Stimulated activated CD8-positive, alpha-beta memory T cell treated with anti-CD3 and anti-CD28 coated beads, Interleukin-7, amount 100 ng/mL, for 1 hour (primary cell): Measurements from ENCODE around the gene EXOSC10.
"Not testable (repeated sequence)": the region's sequence is repeated elsewhere in the genome, so short reads cannot be mapped to it uniquely, and the experiment has no call there.

ENCODE experiments used
- DNase-seq, 2 donors: peaks; one replicate each; pipeline ENCODE4 v3.0.0-alpha.2; 2020; ENCODE audit warnings: low read depth in 2 of 2

Gene EXOSC10

DNA sequence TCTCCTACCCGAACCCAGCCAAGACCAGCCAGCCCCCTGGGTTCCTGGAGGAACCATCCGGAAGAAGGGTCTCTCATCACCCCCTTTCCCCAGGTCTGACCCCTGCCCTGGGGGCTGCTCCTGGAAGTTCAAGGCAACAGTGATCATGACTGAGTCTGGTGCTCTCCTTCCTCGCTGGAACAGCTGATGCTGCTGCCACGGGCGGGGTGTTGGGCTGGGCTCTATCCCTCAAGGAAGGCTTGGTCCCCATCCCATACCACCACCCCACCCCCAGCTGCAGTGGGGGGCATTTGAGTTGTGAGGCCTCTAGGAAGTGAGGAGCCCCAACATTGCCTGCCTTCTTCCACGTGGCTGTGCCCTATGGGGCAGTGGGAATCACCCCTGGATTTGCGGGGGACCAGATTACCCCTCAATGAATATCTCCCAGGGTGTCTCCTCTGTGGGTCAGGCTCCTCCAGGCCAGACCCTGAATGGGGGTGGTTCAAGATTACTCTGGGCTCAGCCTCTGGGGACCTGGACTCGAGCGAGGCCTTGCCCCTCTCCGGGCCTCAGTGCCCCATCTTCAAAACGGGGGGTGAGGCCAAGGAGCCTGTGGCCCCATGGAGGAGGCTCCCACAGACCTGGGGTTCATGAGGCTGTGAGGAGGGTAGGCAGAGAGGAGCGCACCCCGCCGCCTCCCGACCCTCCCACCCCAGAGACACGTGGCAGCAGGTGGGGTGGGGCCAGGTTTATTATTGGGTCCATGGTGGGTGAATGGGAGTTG lies 55.4 kb downstream of the EXOSC10 start:
- no peak for DNase-seq

GRCh38 chr1:11042995-11043874 lies 56.4 kb downstream of the EXOSC10 start:
- no peak for DNase-seq

GRCh38 chr1:11042065-11042464 lies 57.6 kb downstream of the EXOSC10 start:
- DNase-seq = no peak

DNA sequence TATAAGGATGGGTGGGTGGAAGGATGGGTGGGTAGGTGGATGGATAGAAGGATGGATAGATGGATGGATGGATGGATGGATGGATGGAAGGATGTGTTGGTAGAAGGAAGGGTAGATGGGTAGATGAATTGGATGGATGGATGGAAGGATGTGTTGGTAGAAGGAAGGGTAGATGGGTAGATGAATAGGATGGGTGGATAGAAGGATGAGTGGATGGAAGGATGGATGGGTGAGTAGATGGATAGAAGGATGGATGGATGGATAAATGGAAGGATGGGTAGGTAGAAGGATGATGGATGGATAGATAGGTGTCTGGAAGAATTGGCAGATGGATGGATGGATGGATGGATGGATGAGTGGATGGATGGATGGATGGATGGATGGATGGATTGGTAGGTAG lies 58.6 kb downstream of the EXOSC10 start:
- DNase-seq = no peak

GRCh38 chr1:11040105-11040429 lies 59.6 kb downstream of the EXOSC10 start:
- not testable (repeated sequence) for DNase-seq

DNA sequence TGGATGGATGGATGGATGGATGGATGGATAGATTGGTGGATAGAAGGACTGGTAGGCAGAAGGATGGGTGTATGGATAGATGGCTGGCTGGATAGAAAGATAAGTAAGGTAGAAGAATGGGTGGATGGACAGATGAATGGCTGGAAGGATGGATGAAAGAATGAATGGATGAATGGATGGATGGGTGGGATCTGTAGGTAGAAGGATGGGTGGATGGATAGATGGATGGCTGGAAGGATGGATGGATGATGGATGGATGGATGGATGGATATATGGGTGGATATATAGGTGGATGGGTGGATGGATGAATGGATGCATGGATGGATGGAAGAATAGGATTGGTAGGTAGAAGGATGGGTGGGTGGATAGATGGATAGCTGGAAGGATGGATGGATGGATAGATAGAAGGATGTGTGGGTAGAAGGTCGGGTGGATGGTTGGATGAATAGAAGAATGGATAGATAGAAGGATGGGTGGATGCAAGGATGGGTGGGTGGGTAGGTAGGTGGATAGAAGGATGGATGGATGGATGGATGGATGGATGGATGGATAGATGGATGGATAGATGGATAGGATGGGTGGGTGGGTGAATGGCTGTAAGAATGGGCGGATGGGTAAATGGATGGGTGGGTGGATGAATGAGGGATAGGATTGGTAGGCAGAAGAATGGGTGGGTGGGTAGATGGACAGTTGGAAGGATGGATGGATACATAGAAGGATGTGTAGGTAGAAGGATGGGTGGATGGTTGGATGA lies 60.1 kb downstream of the EXOSC10 start:
- no peak for DNase-seq

- DNase-seq = peak; percentile 74 to 86
These were observed 61.9 kb downstream of the EXOSC10 start for GRCh38 chr1:11037740-11038182.

- DNase-seq = not testable (repeated sequence)
These were observed 62.5 kb downstream of the EXOSC10 start for GRCh38 chr1:11037019-11037739.

DNA sequence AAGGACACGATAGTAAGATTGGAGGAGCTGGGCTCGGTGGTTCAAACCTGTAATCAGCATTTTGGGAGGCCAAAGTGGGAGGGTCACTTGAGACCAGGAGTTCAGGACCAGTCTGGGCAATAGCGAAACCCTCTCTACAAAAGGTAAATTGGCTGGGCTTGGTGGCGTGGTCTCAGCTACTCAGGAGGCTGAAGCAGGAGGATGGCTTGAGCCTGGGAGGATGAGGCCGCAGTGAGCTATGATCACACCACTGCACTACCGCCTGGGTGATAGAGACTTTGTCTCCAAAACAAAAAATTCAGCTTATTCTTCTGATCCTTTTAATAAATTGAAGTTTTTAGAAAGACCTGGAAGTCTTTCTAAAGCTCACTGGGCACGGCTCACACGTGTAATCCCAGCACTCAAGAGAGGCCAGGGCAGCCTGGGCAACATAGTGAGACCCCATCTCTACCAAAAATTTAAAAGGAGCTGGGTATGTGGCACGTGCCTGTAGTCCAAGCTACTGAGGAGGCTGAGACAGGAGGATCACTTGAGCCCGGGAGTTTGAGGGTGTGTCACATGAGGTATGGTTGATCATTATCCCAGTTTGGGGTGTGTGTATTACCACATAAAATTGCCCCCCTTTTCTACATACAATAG lies 67.9 kb downstream of the EXOSC10 start:
- no peak for DNase-seq

DNA sequence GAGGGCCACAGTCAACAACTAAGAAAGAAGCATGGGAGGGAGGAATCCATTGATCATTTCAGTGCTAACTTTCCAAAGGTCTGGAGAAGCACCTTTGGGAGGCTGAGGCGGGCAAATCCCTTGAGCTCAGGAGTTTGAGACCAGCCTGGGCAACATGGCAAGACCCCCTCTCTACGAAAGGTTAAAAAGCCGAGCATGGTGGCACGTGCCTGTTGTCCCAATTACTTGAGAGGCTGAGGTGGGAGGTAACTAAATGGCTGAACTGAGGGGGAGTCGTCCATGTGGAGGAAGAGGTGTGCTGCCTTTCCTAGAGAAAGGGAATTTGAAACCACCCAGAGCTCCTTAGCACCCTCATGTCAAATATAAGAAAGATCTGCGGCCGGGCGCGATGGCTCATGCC lies 68.8 kb downstream of the EXOSC10 start:
- DNase-seq = no peak

- DNase-seq = no peak
These were observed 71.7 kb downstream of the EXOSC10 start for GRCh38 chr1:11028018-11028417.

GRCh38 chr1:11027316-11027715 lies 72.4 kb downstream of the EXOSC10 start:
- DNase-seq = no peak

- no peak for DNase-seq
These were observed 72.8 kb downstream of the EXOSC10 start for GRCh38 chr1:11026903-11027302.

DNA sequence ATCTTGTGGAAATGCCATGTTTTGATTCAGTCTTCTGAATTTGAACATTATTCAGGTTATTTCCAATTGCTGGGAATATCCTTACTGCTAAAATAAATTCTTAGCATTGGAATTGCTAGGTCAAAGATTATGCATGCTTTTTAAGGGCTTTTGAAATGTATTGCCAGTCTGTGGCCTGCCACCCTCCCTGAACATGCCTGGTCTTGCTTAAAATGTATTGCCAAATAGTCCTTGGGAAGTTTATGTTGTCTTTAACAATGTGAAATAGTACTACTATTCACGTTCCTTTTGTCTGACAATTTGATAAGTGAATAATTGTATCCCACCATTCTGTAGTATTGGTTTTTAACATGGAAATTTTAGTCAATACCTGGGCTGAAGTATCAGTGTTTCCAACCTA lies 73.6 kb downstream of the EXOSC10 start:
- no peak for DNase-seq

GRCh38 chr1:11025618-11026017 lies 74.1 kb downstream of the EXOSC10 start:
- no peak for DNase-seq

DNA sequence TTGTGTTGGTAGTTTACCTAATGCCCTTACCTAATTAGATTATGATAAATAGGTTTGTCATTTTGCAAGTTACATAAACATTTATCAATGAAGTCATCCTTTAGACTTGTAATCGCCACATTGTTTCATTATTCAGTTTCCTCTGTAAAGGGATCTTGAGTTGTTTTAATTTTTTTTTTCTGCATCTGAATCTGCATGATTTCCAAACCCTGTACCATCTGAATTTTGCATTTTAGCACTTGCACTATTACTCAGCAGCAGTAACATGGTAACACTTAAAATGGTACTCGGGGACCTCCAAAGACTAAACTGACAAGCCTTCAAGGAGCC lies 74.8 kb downstream of the EXOSC10 start:
- no peak for DNase-seq

- no peak for DNase-seq
These were observed 75.4 kb downstream of the EXOSC10 start for GRCh38 chr1:11024154-11024873.

DNA sequence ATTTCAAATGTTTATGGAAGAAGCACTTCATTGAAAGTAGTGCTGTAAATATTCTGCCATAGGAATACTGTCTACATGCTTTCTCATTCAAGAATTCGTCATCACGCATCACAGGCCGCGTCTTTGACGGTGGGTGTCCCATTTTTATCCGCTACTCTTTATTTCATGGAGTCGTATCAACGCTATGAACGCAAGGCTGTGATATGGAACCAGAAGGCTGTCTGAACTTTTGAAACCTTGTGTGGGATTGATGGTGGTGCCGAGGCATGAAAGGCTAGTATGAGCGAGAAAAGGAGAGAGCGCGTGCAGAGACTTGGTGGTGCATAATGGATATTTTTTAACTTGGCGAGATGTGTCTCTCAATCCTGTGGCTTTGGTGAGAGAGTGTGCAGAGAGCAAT lies 76.5 kb downstream of the EXOSC10 start:
- DNase-seq = no peak

- DNase-seq = no peak
These were observed 79.7 kb downstream of the EXOSC10 start for GRCh38 chr1:11019971-11020370.

DNA sequence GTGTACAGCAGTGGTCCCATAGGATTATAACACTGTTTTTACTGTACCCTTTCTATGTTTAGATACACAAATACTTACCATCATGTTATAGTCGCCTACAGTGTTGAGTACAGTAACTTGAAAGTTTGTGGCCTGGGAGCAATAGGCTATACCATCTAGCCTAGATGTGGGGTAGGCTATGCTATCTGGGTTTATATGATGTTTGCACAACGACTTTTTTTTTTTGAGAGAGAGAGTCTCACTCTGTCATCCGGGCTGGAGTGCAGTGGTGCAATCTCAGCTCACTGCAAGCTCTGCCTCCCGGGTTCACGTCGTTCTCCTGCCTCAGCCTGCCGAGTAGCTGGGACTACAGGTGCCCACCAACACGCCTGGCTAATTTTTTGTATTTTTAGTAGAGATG lies 80.3 kb downstream of the EXOSC10 start:
- DNase-seq = not testable (repeated sequence)
